Colonic mucosa (tissue), 4 donors: Measurements from ENCODE around the gene CYP2C8. TPM values are rescaled to one million over a fixed set of nuclear protein-coding genes. Genes with fewer than 3 reads are reported as not detected.

Source experiments
- DNase-seq: peaks from one replicate; pipeline ENCODE4 v3.0.0-alpha.2; 2020
- H3K27ac ChIP-seq: fragments of 200-600 bp; one replicate; pipeline ENCODE4 v1.8.0; 2021
- H3K27me3 ChIP-seq: fragments of 200-600 bp; one replicate; pipeline ENCODE4 v1.8.0; 2021
- H3K36me3 ChIP-seq: fragments of 200-600 bp; one replicate; pipeline ENCODE4 v1.8.0; 2021
- H3K4me1 ChIP-seq: fragments of 200-600 bp; one replicate; pipeline ENCODE4 v1.8.0; 2021; ENCODE audit warnings: mild to moderate bottlenecking
- H3K4me3 ChIP-seq: fragments of 200-600 bp; one replicate; pipeline ENCODE4 v1.8.0; 2021
- H3K9ac ChIP-seq, 2 donors: one replicate each; pipeline ENCODE4 v1.7.0; 2013; ENCODE audit warnings: control low read depth in 2 of 2, low read depth in 2 of 2, low read length in 2 of 2
- H3K9me3 ChIP-seq: fragments of 200-600 bp; one replicate; pipeline ENCODE4 v1.8.0; 2021
- intact Hi-C: fragments of 100-400 bp; cut with DNase I; formaldehyde crosslinking; loops from one replicate; pipeline ENCODE4 v1.14.1; 2022
- total RNA-seq, 2 donors: library from RNA; stranded (reverse); fragmentation: NEBNext Ultra II Directional in 1 of 2; extraction: Animal tissue kit (Norgen Biotek cat#: 25700) in 1 of 2; gene quantifications; one replicate each; pipeline ENCODE4 v1.2.1, GENCODE V29; 2021
- TF ChIP-seq, protein P1 (sequence below): fragments of 200-600 bp; IDR thresholded peaks from one replicate; pipeline ENCODE4 v1.8.0; 2022; ENCODE audit warnings: antibody characterized with exemption, mild to moderate bottlenecking
- donor health status: healthy.
- donor health status: DM: no; HTN: no; CAD: no.
- donor health status: DM: no; HTN: no; CAD: no.

The CYP2C8 gene
- total RNA-seq, 2 donors from 2014 or later = 0.56 to 1.2 TPM

DNA sequence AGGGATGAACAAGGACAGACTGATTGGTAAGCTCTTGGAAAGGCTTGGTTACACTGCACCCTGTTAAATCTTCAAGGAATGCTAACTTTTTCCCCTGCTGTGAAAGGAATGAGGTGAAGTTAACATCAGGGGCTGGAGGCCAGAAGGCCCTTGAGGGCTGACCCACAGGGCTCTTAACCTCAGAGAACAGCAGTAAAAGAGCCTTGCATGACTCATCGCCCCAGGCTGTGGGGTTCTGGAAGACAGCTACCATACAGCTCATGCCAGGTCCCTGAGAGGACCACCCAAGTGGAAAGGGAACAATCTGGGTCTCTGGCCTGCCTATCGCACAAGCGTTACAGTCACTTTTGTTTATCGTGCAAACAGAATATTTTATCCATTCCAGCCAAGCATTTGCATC, 76.5 kb downstream of the CYP2C8 start:
- H3K27ac ChIP-seq = no peak overlapping the region
- H3K4me1 ChIP-seq = no peaks in the 10 kb centered on the region
- TF ChIP-seq, protein P1, sequence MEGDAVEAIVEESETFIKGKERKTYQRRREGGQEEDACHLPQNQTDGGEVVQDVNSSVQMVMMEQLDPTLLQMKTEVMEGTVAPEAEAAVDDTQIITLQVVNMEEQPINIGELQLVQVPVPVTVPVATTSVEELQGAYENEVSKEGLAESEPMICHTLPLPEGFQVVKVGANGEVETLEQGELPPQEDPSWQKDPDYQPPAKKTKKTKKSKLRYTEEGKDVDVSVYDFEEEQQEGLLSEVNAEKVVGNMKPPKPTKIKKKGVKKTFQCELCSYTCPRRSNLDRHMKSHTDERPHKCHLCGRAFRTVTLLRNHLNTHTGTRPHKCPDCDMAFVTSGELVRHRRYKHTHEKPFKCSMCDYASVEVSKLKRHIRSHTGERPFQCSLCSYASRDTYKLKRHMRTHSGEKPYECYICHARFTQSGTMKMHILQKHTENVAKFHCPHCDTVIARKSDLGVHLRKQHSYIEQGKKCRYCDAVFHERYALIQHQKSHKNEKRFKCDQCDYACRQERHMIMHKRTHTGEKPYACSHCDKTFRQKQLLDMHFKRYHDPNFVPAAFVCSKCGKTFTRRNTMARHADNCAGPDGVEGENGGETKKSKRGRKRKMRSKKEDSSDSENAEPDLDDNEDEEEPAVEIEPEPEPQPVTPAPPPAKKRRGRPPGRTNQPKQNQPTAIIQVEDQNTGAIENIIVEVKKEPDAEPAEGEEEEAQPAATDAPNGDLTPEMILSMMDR = no peak
- no peak for DNase-seq
- no peaks in the 10 kb centered on the region for H3K27me3 ChIP-seq
- H3K4me3 ChIP-seq = no peak overlapping the region
- intact Hi-C loops = no loop called here
- H3K9ac ChIP-seq = no peak overlapping the region
- no peaks in the 10 kb centered on the region for H3K36me3 ChIP-seq
- H3K9me3 ChIP-seq = no peaks in the 10 kb centered on the region

DNA sequence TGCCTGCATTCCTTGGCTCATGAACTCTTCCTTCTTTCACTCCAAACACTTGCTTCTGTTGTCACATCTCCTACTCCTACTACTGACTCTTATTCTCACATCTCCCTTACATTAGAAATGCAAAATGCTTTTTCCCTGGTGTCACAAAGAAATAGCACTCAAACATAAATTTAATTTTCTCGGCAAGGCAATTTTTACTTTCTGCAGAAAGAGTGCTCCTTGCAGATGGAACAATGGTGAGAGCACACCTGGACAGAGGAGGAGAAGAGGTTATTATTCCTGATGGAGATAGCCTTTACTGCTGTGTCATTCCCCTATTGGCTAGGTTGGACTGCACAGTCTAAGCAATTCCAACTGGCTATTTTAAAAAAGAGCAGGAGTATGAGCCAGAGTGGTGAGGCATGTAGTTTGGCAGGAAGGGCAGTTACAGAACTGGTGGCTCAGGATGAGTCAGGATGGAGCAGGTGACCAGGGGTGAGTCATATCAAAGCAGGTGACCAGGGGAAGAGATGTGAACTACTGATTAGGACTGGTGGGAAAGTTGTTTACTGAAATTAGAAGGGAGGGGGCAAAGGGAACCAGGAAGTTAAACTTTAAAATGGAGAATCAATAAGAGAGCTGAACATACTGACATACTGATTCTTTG, 77.9 kb downstream of the CYP2C8 start:
- no peaks in the 10 kb centered on the region for H3K27me3 ChIP-seq
- TF ChIP-seq, protein P1 = no peak
- intact Hi-C loops = no loop called here
- no peak overlapping the region for H3K4me3 ChIP-seq
- H3K27ac ChIP-seq = no peak overlapping the region
- no peaks in the 10 kb centered on the region for H3K36me3 ChIP-seq
- H3K4me1 ChIP-seq = no peaks in the 10 kb centered on the region
- no peak for DNase-seq
- H3K9ac ChIP-seq = no peak overlapping the region
- no peaks in the 10 kb centered on the region for H3K9me3 ChIP-seq

DNA sequence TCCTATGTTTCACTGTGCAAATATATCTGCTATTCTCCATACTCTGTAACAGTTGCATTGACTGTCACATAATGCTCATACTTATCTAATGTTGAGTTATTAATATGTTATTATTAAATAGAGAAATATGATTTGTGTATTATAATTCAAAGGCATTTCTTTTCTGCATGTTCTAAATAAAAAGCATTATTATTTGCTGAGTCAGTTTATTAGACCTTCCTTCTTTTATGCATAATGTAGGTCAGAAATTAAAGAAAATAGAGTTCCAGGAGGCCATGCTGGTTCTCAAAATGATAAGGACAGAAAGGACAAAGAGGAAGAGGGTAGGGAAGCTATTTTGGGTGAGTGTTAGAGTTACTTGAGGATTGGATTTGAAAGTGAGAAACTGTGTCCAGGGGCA, 80.1 kb downstream of the CYP2C8 start:
- Histone ChIP-seq H3K9me3 (no peaks in the 10 kb centered on the region), H3K36me3 (no peaks in the 10 kb centered on the region), H3K27me3 (no peaks in the 10 kb centered on the region), H3K9ac (no peak overlapping the region), H3K27ac (no peak overlapping the region), H3K4me1 (no peaks in the 10 kb centered on the region), H3K4me3 (no peak overlapping the region)
- DNase-seq = no peak
- TF ChIP-seq, protein P1 = no peak
- intact Hi-C loops = no loop called here

Other genes starting within 250 kb of the CYP2C8 start
- 1 to 10 TPM; 3.1 to 4.0 TPM for gene CYP2C9, start 130.8 kb downstream of the CYP2C8 start, total RNA-seq
- gene ACSM6, start 124.7 kb upstream of the CYP2C8 start, total RNA-seq = not detected
- 100 to 1,000 TPM; 246 to 433 TPM for gene PDLIM1, start 221.5 kb upstream of the CYP2C8 start, total RNA-seq